GM23338 (cell line): ENCODE results near the gene CELA3A. TPM values are rescaled to one million over a fixed set of nuclear protein-coding genes. Genes with fewer than 3 reads are reported as not detected.
A peak's percentile ranks its signal among the peaks of the same experiment; 100 is the strongest.

Experiments used
- ATAC-seq: fragments of 200-7000 bp; cut with Tn5 transposase; 3 replicates; pipeline ENCODE4 v1.9.1; 2020
- DNase-seq: peaks from one replicate; pipeline ENCODE4 v3.0.0-alpha.2; 2015; ENCODE audit warnings: low spot score
- H2AFZ ChIP-seq: fragments of 200-600 bp; sonication (generic); 2 replicates; pipeline ENCODE4 v1.8.0; 2016; ENCODE audit warnings: antibody characterized with exemption, mild to moderate bottlenecking, moderate library complexity
- H3F3A ChIP-seq: fragments of 200-600 bp; sonication (generic); replicated peaks from 2 replicates; pipeline ENCODE4 v1.8.0; 2017; ENCODE audit warnings: antibody characterized with exemption, mixed run types, low read depth
- H3K27ac ChIP-seq: fragments of 200-600 bp; sonication (generic); 2 replicates; pipeline ENCODE4 v1.6.1; 2016; ENCODE audit warnings: low read depth
- H3K27me3 ChIP-seq: fragments of 200-600 bp; sonication (generic); 2 replicates; pipeline ENCODE4 v1.8.0; 2016; ENCODE audit warnings: mild to moderate bottlenecking, mixed run types, moderate library complexity; ENCODE audit not compliant: insufficient read depth
- H3K36me3 ChIP-seq: fragments of 200-600 bp; sonication (generic); 2 replicates; pipeline ENCODE4 v1.8.0; 2016; ENCODE audit warnings: mild to moderate bottlenecking; ENCODE audit not compliant: insufficient read depth
- H3K4me1 ChIP-seq: fragments of 200-600 bp; sonication (generic); 2 replicates; pipeline ENCODE4 v1.8.0; 2016; ENCODE audit warnings: mild to moderate bottlenecking, moderate library complexity; ENCODE audit not compliant: insufficient read depth
- H3K4me2 ChIP-seq: fragments of 200-600 bp; sonication (generic); 2 replicates; pipeline ENCODE4 v1.7.1; 2017; ENCODE audit warnings: mixed run types
- H3K4me3 ChIP-seq: fragments of 200-600 bp; sonication (generic); 2 replicates; pipeline ENCODE4 v1.6.1; 2016; ENCODE audit warnings: mixed run types
- H3K79me2 ChIP-seq: fragments of 200-600 bp; sonication (generic); replicated peaks from 2 replicates; pipeline ENCODE4 v1.8.0; 2017; ENCODE audit warnings: mild to moderate bottlenecking; ENCODE audit not compliant: insufficient read depth
- H3K9me2 ChIP-seq: fragments of 200-600 bp; sonication (generic); 2 replicates; pipeline ENCODE4 v1.8.0; 2017; ENCODE audit not compliant: insufficient read depth
- H4K20me1 ChIP-seq: fragments of 200-600 bp; sonication (generic); replicated peaks from 2 replicates; pipeline ENCODE4 v1.8.0; 2017; ENCODE audit warnings: mild to moderate bottlenecking; ENCODE audit not compliant: insufficient read depth
- H3K27ac Mint-ChIP-seq: 2 replicates; pipeline ENCODE4 v1.8.0; 2020; ENCODE audit warnings: inconsistent platforms, mild to moderate bottlenecking, moderate library complexity, mixed read lengths
- H3K27me3 Mint-ChIP-seq: 3 replicates; pipeline ENCODE4 v1.8.0; 2022; ENCODE audit warnings: low read depth, mild to moderate bottlenecking, moderate library complexity, mixed read lengths, inconsistent platforms; ENCODE audit not compliant: insufficient read depth, poor library complexity
- H3K36me3 Mint-ChIP-seq: 3 replicates; pipeline ENCODE4 v1.8.0; 2021; ENCODE audit warnings: low read depth, mild to moderate bottlenecking, inconsistent platforms, moderate library complexity, mixed read lengths
- H3K4me1 Mint-ChIP-seq: 3 replicates; pipeline ENCODE4 v1.8.0; 2020; ENCODE audit warnings: mild to moderate bottlenecking, inconsistent platforms, mixed read lengths
- H3K4me3 Mint-ChIP-seq: 3 replicates; pipeline ENCODE4 v1.8.0; 2021; ENCODE audit warnings: moderate library complexity, mild to moderate bottlenecking, inconsistent platforms, mixed read lengths
- H3K9me3 Mint-ChIP-seq: 3 replicates; pipeline ENCODE4 v1.8.0; 2020; ENCODE audit warnings: moderate library complexity, mild to moderate bottlenecking, inconsistent platforms, mixed read lengths
- JUNB ChIP-seq: IDR thresholded peaks from one replicate; pipeline ENCODE4 v1.6.1; 2016; ENCODE audit warnings: antibody characterized with exemption; ENCODE audit not compliant: unreplicated experiment
- polyA plus RNA-seq: library from polyadenylated mRNA; unstranded; fragments of >200 nt; fragmentation: Nextera tagmentation; extraction: Ambion mirVana; gene quantifications from 2 replicates; pipeline ENCODE4 v1.2.1, GENCODE V29; 2016
- total RNA-seq: library from RNA; depleted of rRNA; stranded (reverse); fragments of >200 nt; shearing (Covaris generic); gene quantifications from 2 replicates; pipeline ENCODE4 v1.2.3, GENCODE V29; 2014
- TF ChIP-seq, protein P1 (sequence below): fragments of 250-450 bp; sonication (Bioruptor Pico); IDR thresholded peaks from 2 replicates; pipeline ENCODE4 v1.5.0; 2020; ENCODE audit warnings: mild to moderate bottlenecking, moderate library complexity

CELA3A gene
- total and polyA plus RNA-seq, 2 experiments from 2014 or later = not detected

DNA sequence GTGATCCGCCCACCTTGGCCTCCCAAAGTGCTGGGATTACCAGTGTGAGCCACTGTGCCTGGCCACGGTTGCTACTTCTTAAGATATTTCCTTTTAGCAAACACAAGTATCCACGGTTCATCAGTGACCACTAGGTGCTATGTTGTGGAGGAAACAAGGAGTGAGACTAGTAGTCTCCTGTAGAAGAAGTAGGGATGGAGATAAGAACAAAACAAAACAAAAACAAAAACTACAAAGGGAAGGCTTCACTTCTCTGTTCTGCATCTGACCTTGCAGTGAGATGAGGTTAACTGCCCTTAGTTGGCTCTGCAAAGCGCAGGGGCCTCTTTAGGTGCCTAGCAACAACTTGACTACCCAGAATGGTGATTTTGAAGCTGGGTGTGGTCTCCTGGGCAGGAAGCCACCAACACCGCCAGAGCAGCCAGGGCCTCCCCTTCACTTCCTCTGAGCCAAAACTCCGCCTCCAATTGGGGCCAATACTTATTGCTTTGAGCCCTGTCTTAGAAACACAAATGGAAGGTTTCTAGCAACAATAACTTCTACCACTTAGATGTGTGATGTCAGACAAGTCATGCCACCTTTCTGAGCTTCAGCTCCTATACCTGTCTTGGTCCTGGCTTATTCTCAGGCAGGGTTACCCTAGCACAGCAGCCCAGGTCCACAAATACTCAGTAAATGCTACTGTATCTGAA is 38.3 kb downstream of the CELA3A start:
- Histone ChIP-seq H3K4me2 (no peak overlapping the region), H3K4me3 (no peak overlapping the region), H3K4me1 (peaks cover 26% of the 10 kb centered on the region), H3F3A (0 out of 2 replicates have a peak, but pooled peaks cover 5% of the 10 kb centered on the region), H3K27ac (no peak overlapping the region), H3K27me3 (no peaks in the 10 kb centered on the region), H3K36me3 (no peaks in the 10 kb centered on the region), H4K20me1 (no peaks in the 10 kb centered on the region), H3K79me2 (no peaks in the 10 kb centered on the region), H2AFZ (peak overlapping the region; percentile 15), H3K9me2 (peaks cover 3% of the 10 kb centered on the region; the same call in 1 of the 2 replicates)
- Mint-ChIP-seq H3K4me1 (peaks cover 27% of the 10 kb centered on the region), H3K27me3 (peaks cover 7% of the 10 kb centered on the region), H3K9me3 (no peaks in the 10 kb centered on the region), H3K36me3 (no peaks in the 10 kb centered on the region), H3K27ac (no peak overlapping the region), H3K4me3 (no peak overlapping the region)
- no peak for TF ChIP-seq JUNB
- TF ChIP-seq, protein P1, sequence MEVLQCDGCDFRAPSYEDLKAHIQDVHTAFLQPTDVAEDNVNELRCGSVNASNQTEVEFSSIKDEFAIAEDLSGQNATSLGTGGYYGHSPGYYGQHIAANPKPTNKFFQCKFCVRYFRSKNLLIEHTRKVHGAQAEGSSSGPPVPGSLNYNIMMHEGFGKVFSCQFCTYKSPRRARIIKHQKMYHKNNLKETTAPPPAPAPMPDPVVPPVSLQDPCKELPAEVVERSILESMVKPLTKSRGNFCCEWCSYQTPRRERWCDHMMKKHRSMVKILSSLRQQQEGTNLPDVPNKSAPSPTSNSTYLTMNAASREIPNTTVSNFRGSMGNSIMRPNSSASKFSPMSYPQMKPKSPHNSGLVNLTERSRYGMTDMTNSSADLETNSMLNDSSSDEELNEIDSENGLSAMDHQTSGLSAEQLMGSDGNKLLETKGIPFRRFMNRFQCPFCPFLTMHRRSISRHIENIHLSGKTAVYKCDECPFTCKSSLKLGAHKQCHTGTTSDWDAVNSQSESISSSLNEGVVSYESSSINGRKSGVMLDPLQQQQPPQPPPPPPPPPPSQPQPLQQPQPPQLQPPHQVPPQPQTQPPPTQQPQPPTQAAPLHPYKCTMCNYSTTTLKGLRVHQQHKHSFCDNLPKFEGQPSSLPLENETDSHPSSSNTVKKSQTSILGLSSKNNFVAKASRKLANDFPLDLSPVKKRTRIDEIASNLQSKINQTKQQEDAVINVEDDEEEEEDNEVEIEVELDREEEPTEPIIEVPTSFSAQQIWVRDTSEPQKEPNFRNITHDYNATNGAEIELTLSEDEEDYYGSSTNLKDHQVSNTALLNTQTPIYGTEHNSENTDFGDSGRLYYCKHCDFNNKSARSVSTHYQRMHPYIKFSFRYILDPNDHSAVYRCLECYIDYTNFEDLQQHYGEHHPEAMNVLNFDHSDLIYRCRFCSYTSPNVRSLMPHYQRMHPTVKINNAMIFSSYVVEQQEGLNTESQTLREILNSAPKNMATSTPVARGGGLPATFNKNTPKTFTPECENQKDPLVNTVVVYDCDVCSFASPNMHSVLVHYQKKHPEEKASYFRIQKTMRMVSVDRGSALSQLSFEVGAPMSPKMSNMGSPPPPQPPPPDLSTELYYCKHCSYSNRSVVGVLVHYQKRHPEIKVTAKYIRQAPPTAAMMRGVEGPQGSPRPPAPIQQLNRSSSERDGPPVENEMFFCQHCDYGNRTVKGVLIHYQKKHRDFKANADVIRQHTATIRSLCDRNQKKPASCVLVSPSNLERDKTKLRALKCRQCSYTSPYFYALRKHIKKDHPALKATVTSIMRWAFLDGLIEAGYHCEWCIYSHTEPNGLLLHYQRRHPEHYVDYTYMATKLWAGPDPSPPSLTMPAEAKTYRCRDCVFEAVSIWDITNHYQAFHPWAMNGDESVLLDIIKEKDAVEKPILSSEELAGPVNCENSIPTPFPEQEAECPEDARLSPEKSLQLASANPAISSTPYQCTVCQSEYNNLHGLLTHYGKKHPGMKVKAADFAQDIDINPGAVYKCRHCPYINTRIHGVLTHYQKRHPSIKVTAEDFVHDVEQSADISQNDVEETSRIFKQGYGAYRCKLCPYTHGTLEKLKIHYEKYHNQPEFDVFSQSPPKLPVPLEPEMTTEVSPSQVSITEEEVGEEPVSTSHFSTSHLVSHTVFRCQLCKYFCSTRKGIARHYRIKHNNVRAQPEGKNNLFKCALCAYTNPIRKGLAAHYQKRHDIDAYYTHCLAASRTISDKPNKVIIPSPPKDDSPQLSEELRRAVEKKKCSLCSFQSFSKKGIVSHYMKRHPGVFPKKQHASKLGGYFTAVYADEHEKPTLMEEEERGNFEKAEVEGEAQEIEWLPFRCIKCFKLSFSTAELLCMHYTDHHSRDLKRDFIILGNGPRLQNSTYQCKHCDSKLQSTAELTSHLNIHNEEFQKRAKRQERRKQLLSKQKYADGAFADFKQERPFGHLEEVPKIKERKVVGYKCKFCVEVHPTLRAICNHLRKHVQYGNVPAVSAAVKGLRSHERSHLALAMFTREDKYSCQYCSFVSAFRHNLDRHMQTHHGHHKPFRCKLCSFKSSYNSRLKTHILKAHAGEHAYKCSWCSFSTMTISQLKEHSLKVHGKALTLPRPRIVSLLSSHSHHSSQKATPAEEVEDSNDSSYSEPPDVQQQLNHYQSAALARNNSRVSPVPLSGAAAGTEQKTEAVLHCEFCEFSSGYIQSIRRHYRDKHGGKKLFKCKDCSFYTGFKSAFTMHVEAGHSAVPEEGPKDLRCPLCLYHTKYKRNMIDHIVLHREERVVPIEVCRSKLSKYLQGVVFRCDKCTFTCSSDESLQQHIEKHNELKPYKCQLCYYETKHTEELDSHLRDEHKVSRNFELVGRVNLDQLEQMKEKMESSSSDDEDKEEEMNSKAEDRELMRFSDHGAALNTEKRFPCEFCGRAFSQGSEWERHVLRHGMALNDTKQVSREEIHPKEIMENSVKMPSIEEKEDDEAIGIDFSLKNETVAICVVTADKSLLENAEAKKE = 0 out of 2 replicates have a peak, but pooled peaks have one; percentile 41
- peak; percentile 71 for ATAC-seq
- DNase-seq = peak; percentile 74

DNA sequence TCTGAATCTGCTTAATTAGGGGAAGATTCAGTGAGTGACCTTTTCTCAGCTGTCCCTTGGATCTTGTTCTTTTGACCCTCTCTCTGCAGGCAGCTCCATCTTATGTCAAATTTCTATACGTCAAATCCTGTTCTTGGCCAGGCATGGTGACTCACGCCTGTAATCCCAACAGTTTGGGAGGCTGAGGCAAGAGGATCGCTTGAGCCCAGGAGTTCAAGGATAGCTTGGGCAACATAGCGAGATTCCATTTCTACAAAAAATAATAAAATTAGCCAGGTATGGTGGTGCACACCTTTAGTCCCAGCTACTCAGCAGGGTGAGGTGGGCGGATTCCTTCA is 38.8 kb downstream of the CELA3A start:
- H3K9me2 ChIP-seq = peaks cover 3% of the 10 kb centered on the region; the same call in 1 of the 2 replicates
- no peak overlapping the region for H3K4me2 ChIP-seq
- no peaks in the 10 kb centered on the region for H3K79me2 ChIP-seq
- peaks cover 31% of the 10 kb centered on the region for H3K4me1 ChIP-seq
- no peak overlapping the region for H3K27ac ChIP-seq
- no peak overlapping the region for H3K4me3 Mint-ChIP-seq
- peaks cover 29% of the 10 kb centered on the region for H3K4me1 Mint-ChIP-seq
- ATAC-seq (no peak), DNase-seq (no peak)
- H4K20me1 ChIP-seq = no peaks in the 10 kb centered on the region
- H3K27me3 Mint-ChIP-seq = peaks cover 7% of the 10 kb centered on the region
- no peaks in the 10 kb centered on the region for H3K27me3 ChIP-seq
- 0 out of 2 replicates have a peak, but pooled peaks cover 10% of the 10 kb centered on the region for H3F3A ChIP-seq
- no peaks in the 10 kb centered on the region for H3K36me3 ChIP-seq
- no peak overlapping the region for H3K4me3 ChIP-seq
- H3K27ac Mint-ChIP-seq = no peak overlapping the region
- H3K36me3 Mint-ChIP-seq = no peaks in the 10 kb centered on the region
- H2AFZ ChIP-seq = peak overlapping the region; percentile 15; the same call in 1 of the 2 replicates
- 0 out of 3 replicates have a peak, but pooled peaks cover 1% of the 10 kb centered on the region for H3K9me3 Mint-ChIP-seq
- no peak for TF ChIP-seq JUNB
